ENCODE results near the gene SOX5.
A peak's percentile ranks its signal among the peaks of the same experiment; 100 is the strongest.

Gene SOX5

GRCh38 chr12:23949348-23950209 is at the start of gene SOX5:
Gene SOX5, minus strand, starts transcription at chr12:23949670. Its CDS starts 69 bp downstream, at chr12:23949601.
- DNase-seq = peak; percentile 83

GRCh38 chr12:23987046-23987445 is 37.6 kb upstream of the SOX5 start:
- DNase-seq = no peak

- DNase-seq = no peak
These were observed 31.4 kb upstream of the SOX5 start for GRCh38 chr12:23980826-23981225.

- no peak for DNase-seq
These were observed 15.3 kb upstream of the SOX5 start for GRCh38 chr12:23964812-23965211.

- no peak for DNase-seq
These were observed 10.4 kb upstream of the SOX5 start for GRCh38 chr12:23959826-23960225.

GRCh38 chr12:23954332-23954731 is 4.9 kb upstream of the SOX5 start:
- no peak for DNase-seq

- DNase-seq = peak; percentile 42
These were observed 2.6 kb upstream of the SOX5 start for GRCh38 chr12:23952071-23952470.

GRCh38 chr12:23950775-23951451 is 1.4 kb upstream of the SOX5 start:
- DNase-seq = peak; percentile 57

- DNase-seq = peak; percentile 47
These were observed 822 bp upstream of the SOX5 start for GRCh38 chr12:23950210-23950774.

GRCh38 chr12:23948291-23948690 is 1.2 kb downstream of the SOX5 start:
- no peak for DNase-seq

- no peak for DNase-seq
These were observed 2.1 kb downstream of the SOX5 start for GRCh38 chr12:23947395-23947794.

- DNase-seq = no peak
These were observed 4.2 kb downstream of the SOX5 start for GRCh38 chr12:23945249-23945648.

- no peak for DNase-seq
These were observed 5.4 kb downstream of the SOX5 start for GRCh38 chr12:23944067-23944466.

- no peak for DNase-seq
These were observed 6.6 kb downstream of the SOX5 start for GRCh38 chr12:23942841-23943240.

- no peak for DNase-seq
These were observed 7.7 kb downstream of the SOX5 start for GRCh38 chr12:23941780-23942179.

- DNase-seq = no peak
These were observed 11.0 kb downstream of the SOX5 start for GRCh38 chr12:23938422-23938821.

GRCh38 chr12:23931176-23931575 is 18.3 kb downstream of the SOX5 start:
- no peak for DNase-seq

GRCh38 chr12:23930599-23930998 is 18.9 kb downstream of the SOX5 start:
- DNase-seq = no peak

GRCh38 chr12:23929906-23930305 is 19.6 kb downstream of the SOX5 start:
- DNase-seq = no peak

- no peak for DNase-seq
These were observed 21.6 kb downstream of the SOX5 start for GRCh38 chr12:23927907-23928306.

- DNase-seq = no peak
These were observed 28.2 kb downstream of the SOX5 start for GRCh38 chr12:23921099-23921856.

- no peak for DNase-seq
These were observed 37.9 kb downstream of the SOX5 start for GRCh38 chr12:23911574-23911973.

- no peak for DNase-seq
These were observed 39.9 kb downstream of the SOX5 start for GRCh38 chr12:23909551-23909950.
